ENCODE results near the gene ZNF618. TPM values are rescaled to one million over a fixed set of nuclear protein-coding genes. Genes with fewer than 3 reads are reported as not detected.

The ZNF618 gene
- total RNA-seq, 2 donors from 2014 or later, result 1.4 to 3.0 TPM

- DNase-seq (ENCODE audit: low spot score), result no peak
- H3K27ac ChIP-seq, result no peak overlapping the region
- no peak overlapping the region for H3K4me3 ChIP-seq
- no peaks in the 10 kb centered on the region for H3K4me1 ChIP-seq
- peaks cover 15% of the 10 kb centered on the region for H3K36me3 ChIP-seq
- H3K9me3 ChIP-seq, result no peaks in the 10 kb centered on the region
- no peak for TF ChIP-seq CTCF (IDR thresholded peaks at IDR 0.05)
- H3K27me3 ChIP-seq, result no peaks in the 10 kb centered on the region
Measured at GRCh38 chr9:114034661-114035062, 158.6 kb downstream of the ZNF618 start.

GRCh38 chr9:114035221-114035844 lies 159.2 kb downstream of the ZNF618 start:
- no peak overlapping the region for H3K27ac ChIP-seq
- H3K27me3 ChIP-seq, result no peaks in the 10 kb centered on the region
- DNase-seq (ENCODE audit: low spot score), result peak; percentile 52
- H3K36me3 ChIP-seq, result peaks cover 15% of the 10 kb centered on the region
- H3K4me1 ChIP-seq, result no peaks in the 10 kb centered on the region
- H3K4me3 ChIP-seq, result no peak overlapping the region
- H3K9me3 ChIP-seq, result no peaks in the 10 kb centered on the region
- no peak for TF ChIP-seq CTCF (IDR thresholded peaks at IDR 0.05)

GRCh38 chr9:114035845-114036801 lies 160.0 kb downstream of the ZNF618 start:
- Histone ChIP-seq H3K4me3 (no peak overlapping the region), H3K9me3 (no peaks in the 10 kb centered on the region), H3K27me3 (no peaks in the 10 kb centered on the region), H3K36me3 (peaks cover 15% of the 10 kb centered on the region), H3K27ac (no peak overlapping the region), H3K4me1 (no peaks in the 10 kb centered on the region)
- TF ChIP-seq CTCF (IDR thresholded peaks at IDR 0.05), result no peak
- peak; percentile 50 for DNase-seq (ENCODE audit: low spot score)

GRCh38 chr9:114037249-114037648 lies 161.1 kb downstream of the ZNF618 start:
- no peak for DNase-seq (ENCODE audit: low spot score)
- H3K36me3 ChIP-seq, result peaks cover 15% of the 10 kb centered on the region

More at GRCh38 chr9:114037249-114037648, 161.1 kb downstream of the ZNF618 start:
- no peak overlapping the region for H3K4me3 ChIP-seq
- no peaks in the 10 kb centered on the region for H3K27me3 ChIP-seq
- H3K27ac ChIP-seq, result no peak overlapping the region
- no peaks in the 10 kb centered on the region for H3K9me3 ChIP-seq
- no peaks in the 10 kb centered on the region for H3K4me1 ChIP-seq
- TF ChIP-seq CTCF (IDR thresholded peaks at IDR 0.05), result no peak
